GM04504 (cell line): ENCODE measurements around the gene GALNT14.

Source experiments
- DNase-seq: peaks from one replicate; pipeline ENCODE4 v3.0.0-alpha.2; 2012; ENCODE audit warnings: low read depth

GALNT14 gene

GRCh38 chr2:30974092-30974491 is 164.1 kb downstream of the GALNT14 start:
- no peak for DNase-seq

GRCh38 chr2:30971231-30972025 is 166.8 kb downstream of the GALNT14 start:
- DNase-seq, result no peak

- no peak for DNase-seq
Observed at GRCh38 chr2:30968660-30969397, 169.4 kb downstream of the GALNT14 start.

- DNase-seq, result no peak
Observed at GRCh38 chr2:30966786-30967185, 171.5 kb downstream of the GALNT14 start.

- no peak for DNase-seq
Observed at GRCh38 chr2:30965022-30965531, 173.2 kb downstream of the GALNT14 start.

GRCh38 chr2:30964334-30965005 is 173.8 kb downstream of the GALNT14 start:
- DNase-seq, result no peak

- DNase-seq, result no peak
Observed at GRCh38 chr2:30963184-30963583, 175.1 kb downstream of the GALNT14 start.

GRCh38 chr2:30960213-30960612 is 178.0 kb downstream of the GALNT14 start:
- no peak for DNase-seq

- DNase-seq, result no peak
Observed at GRCh38 chr2:30959653-30960052, 178.6 kb downstream of the GALNT14 start.

GRCh38 chr2:30958918-30959265 is 179.3 kb downstream of the GALNT14 start:
- DNase-seq, result no peak

- no peak for DNase-seq
Observed at GRCh38 chr2:30958193-30958917, 179.9 kb downstream of the GALNT14 start.

- DNase-seq, result no peak
Observed at GRCh38 chr2:30957591-30957990, 180.6 kb downstream of the GALNT14 start.

GRCh38 chr2:30956995-30957394 is 181.2 kb downstream of the GALNT14 start:
- no peak for DNase-seq

GRCh38 chr2:30955516-30956132 is 182.6 kb downstream of the GALNT14 start:
- no peak for DNase-seq

- DNase-seq, result no peak
Observed at GRCh38 chr2:30950339-30950738, 187.9 kb downstream of the GALNT14 start.

GRCh38 chr2:30949435-30949834 is 188.8 kb downstream of the GALNT14 start:
- DNase-seq, result no peak

- no peak for DNase-seq
Observed at GRCh38 chr2:30948857-30949256, 189.4 kb downstream of the GALNT14 start.

GRCh38 chr2:30948130-30948529 is 190.1 kb downstream of the GALNT14 start:
- DNase-seq, result no peak

- DNase-seq, result no peak
Observed at GRCh38 chr2:30947686-30948085, 190.6 kb downstream of the GALNT14 start.

GRCh38 chr2:30942419-30942818 is 195.8 kb downstream of the GALNT14 start:
- no peak for DNase-seq

- DNase-seq, result no peak
Observed at GRCh38 chr2:30940839-30941238, 197.4 kb downstream of the GALNT14 start.

- DNase-seq, result no peak
Observed at GRCh38 chr2:30939364-30939763, 198.9 kb downstream of the GALNT14 start.
